HG03442 (cell line): ENCODE measurements around the gene ACR.

ENCODE experiments used
- ATAC-seq: cut with Tn5 transposase; IDR thresholded peaks from one replicate; pipeline ENCODE4 v1.9.1; 2021; ENCODE audit warnings: mild to moderate bottlenecking, moderate library complexity; ENCODE audit not compliant: unreplicated experiment

ACR gene

DNA sequence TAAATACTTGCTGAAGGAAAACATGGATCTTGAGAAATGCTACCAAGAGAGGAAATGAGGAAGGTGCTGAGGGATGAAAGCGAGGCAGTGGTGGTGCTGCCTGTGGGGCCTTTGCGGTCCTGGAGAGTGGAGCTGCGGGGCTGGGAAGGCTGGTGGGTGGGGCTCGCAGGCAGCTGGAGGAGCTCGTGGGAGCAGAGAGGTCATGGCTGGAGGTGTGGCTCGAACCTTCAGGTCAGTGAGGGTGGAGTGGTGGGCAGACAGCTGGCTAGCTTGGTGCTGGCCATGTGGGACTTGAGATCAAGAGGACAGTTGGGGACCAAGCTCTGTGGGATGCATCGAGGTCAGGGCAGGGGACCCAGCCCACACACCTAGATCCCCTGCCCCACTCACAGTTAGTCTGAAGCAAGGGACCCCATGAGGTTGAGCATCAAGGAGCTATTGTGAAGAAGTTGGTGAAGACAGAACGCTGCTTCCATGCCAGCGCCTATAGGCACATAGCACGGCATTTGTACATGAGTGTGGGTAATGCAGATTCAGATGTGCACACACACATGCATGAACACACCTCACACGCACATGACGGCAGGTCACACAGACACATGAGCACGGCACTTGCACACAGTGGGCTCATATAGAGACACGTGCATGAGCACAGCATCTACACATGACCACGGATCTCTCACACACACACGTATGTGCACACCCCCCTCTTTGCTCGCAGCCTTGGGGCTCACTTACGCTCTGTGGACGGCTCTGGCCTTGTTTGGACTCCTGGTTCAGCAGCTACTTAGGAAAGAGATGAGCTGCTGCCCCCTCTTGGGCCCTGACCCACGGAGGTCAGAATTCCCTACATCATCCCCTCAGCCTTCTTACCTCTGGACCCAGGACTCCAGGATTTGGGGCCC lies 34.9 kb upstream of the ACR start:
- ATAC-seq = no peak

- no peak for ATAC-seq
These were observed 34.1 kb upstream of the ACR start for GRCh38 chr22:50703726-50704509.

DNA sequence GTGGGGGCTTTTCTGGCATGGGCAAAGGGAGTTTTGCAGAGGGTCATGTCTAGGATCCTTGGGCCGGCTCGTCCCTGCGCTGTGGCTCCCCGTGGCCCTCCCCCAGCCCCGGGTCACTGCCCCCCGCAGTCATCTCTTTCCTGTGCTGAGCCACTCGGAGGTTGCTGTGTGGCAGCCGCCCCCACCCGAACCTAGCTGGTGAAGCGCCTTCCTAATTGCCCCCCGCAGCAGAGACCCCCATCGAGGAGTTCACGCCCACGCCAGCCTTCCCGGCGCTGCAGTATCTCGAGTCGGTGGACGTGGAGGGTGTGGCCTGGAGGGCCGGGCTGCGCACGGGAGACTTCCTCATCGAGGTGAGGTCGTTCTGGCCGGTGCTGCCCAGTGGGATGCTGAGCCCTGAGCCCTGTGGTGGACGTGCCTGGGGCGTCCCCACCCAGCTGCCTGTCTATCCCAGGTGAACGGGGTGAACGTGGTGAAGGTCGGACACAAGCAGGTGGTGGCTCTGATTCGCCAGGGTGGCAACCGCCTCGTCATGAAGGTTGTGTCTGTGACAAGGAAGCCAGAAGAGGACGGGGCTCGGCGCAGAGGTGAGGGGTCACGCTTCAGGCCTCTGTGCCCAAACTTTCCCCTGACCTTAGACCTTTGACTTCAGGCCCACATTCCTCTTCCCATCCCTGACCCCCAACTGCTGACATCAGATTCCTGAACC lies 33.3 kb upstream of the ACR start:
- ATAC-seq = no peak

DNA sequence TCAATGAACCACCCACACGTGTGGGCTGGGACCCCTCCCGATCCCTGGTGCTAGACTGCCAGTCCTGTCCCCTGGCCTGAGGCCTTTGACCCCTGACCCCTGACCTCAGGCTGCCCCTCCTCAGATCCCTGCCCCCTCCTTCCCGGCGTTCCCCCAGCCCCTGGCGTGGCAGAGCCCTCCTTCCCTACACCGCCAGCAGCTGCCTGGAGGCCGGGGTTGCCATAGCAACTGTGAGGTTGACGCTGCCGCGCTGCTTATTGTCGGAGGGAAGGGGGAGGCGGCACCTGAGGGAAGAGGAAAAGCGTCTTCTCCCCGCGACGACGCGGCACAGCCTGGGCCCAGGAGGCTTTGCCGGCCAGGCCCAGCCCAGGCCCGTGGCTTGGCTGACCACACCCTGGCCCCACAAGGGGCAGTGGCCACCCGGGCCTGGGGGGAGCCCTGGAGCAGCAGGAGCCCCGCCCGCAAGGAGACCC lies 32.7 kb upstream of the ACR start:
- no peak for ATAC-seq

GRCh38 chr22:50705851-50706351 lies 32.1 kb upstream of the ACR start:
- ATAC-seq = no peak

DNA sequence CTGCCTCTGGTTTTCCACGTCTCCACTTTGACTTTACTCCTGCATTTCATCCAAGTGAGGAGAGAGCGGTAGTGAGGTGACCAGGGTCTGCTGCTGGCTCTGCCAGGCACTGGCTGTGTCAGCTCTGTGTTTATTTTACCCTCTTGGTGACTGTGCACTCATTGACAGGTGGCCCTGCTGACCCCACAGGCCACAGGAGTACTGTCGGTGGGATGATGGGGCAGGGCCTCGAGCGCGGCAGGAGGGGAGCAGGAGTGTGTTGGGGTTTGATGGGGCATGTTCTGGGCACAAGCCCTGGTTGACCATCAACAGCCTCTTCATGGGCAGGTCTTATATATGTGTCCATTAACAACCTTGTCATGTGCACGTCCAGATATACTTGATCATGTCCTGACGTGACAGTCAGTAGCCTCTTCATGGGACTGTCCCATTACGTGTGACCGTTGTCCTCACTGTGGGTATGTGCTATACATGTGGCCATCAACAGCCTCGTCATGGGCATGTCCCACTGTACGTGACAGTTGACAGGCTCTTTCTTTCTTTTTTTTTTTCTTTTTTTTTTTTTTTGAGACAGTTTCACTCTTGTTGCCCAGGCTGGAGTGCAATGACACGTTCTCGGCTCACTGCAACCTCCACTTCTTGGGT lies 31.4 kb upstream of the ACR start:
- ATAC-seq = no peak

- no peak for ATAC-seq
These were observed 29.5 kb upstream of the ACR start for GRCh38 chr22:50708474-50708873.

- no peak for ATAC-seq
These were observed 29.0 kb upstream of the ACR start for GRCh38 chr22:50708996-50709395.

- no peak for ATAC-seq
These were observed 27.8 kb upstream of the ACR start for GRCh38 chr22:50710221-50710620.

GRCh38 chr22:50710886-50711285 lies 27.1 kb upstream of the ACR start:
- ATAC-seq = no peak

DNA sequence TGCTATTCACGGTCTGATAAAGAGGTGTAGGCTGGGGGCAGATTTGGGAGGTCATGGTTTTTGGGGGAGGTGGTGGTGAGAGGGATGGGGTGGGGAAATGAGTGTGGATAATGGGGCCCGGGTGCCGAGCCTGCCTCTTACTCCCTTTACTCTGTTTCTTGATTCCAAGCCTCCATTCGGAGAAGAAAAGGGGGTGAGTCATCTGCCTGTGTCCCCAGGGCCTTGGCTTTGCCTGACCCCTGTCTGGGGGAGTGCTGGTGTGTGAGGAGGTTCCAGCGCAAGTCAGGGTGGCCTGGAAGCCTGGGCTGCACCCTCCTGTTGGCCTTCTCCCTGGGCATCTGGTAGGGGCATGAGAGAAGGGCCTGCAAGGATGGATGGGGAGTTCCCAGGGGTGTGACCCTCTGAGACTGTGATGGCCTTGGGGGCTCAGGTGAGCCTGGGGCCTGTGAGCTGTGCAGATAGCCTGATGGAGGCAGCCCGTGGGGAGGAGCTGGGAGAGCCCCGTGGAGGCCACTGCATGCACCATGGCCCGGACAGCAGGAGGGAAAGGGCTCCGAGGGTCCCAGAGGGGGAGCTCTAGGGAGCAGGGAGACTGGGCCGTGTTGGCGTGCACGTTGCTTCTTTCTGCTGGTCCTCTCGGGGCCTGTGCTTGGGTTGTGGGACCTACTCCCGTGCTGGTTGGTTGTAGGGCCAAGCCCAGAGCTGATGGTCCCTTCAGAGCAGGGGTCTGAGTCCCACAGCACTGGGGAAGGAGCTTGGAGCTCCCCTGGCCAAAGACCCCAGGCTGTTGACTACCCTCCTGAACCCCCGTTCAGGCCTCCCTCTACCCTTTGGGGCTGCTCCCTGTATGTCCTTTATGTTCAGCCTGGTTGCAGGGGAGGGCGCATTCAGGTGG lies 26.3 kb upstream of the ACR start:
- no peak for ATAC-seq

- no peak for ATAC-seq
These were observed 25.5 kb upstream of the ACR start for GRCh38 chr22:50712341-50713007.

- ATAC-seq = no peak
These were observed 25.0 kb upstream of the ACR start for GRCh38 chr22:50713008-50713385.

DNA sequence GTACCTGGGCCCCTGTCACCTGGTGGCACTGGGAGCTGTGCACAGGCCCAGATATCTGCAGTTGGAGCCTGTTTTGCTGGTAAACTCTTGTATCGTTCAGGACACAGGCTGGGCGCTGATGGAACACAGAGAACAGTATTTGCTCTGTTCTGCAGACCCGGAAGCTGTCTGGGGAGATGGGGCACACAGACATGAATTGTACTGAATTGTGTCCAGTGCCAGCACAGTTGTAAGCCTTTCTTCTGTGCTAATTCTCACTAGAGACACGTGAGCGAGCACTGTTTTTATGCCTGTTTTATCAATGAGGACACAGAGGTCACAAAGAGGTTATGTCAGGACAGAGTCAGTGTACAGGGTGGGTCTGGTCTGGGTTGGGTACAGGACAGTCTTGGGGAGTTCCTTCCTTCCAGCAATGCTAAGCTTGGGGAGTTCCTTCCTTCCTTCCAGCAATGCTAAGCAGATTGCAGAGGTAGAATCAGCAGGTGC lies 24.4 kb upstream of the ACR start:
- ATAC-seq = no peak

GRCh38 chr22:50714150-50714549 lies 23.9 kb upstream of the ACR start:
- ATAC-seq = no peak

- no peak for ATAC-seq
These were observed 23.3 kb upstream of the ACR start for GRCh38 chr22:50714631-50715179.

GRCh38 chr22:50715250-50715649 lies 22.8 kb upstream of the ACR start:
- no peak for ATAC-seq

DNA sequence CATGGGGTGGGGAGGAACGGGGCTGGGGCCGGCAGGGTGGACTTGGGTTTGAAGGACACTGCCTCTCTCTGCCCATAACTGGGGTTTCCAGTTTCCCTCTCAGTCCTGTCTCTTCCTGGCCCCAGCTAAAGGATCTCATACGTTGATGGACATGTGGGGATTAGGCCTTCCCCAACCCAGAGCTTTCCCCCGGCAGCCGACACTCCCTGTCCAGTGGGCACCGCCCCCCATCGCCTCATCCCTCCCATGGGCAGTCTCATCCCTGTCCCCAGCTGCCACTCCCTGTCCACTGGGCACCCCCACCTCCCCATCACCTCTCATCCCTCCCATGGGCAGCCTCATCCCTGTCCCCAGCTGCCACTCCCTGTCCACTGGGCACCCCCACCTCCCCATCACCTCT lies 22.2 kb upstream of the ACR start:
- no peak for ATAC-seq
